Left renal pelvis (tissue), 4 donors: ENCODE data around the gene GUCD1. TPM values are rescaled to one million over a fixed set of nuclear protein-coding genes. Genes with fewer than 3 reads are reported as not detected.
"Not testable (repeated sequence)": the region's sequence is repeated elsewhere in the genome, so short reads cannot be mapped to it uniquely, and the experiment has no call there.

Experiments
- DNase-seq, 4 donors: peaks; one replicate each; pipeline ENCODE4 v3.0.0-alpha.2; 2013; ENCODE audit warnings: low read depth in 4 of 4, low spot score in 3 of 4
- polyA plus RNA-seq, 4 donors: library from polyadenylated mRNA; unstranded; fragments of 120-200 nt; gene quantifications; one replicate each; pipeline ENCODE4 v1.2.1, GENCODE V29; 2013; ENCODE audit not compliant: insufficient read length in 4 of 4

Gene GUCD1
- polyA plus RNA-seq = 10 to 100 TPM; 65.6 to 87.6 (median 81.9) TPM

DNA sequence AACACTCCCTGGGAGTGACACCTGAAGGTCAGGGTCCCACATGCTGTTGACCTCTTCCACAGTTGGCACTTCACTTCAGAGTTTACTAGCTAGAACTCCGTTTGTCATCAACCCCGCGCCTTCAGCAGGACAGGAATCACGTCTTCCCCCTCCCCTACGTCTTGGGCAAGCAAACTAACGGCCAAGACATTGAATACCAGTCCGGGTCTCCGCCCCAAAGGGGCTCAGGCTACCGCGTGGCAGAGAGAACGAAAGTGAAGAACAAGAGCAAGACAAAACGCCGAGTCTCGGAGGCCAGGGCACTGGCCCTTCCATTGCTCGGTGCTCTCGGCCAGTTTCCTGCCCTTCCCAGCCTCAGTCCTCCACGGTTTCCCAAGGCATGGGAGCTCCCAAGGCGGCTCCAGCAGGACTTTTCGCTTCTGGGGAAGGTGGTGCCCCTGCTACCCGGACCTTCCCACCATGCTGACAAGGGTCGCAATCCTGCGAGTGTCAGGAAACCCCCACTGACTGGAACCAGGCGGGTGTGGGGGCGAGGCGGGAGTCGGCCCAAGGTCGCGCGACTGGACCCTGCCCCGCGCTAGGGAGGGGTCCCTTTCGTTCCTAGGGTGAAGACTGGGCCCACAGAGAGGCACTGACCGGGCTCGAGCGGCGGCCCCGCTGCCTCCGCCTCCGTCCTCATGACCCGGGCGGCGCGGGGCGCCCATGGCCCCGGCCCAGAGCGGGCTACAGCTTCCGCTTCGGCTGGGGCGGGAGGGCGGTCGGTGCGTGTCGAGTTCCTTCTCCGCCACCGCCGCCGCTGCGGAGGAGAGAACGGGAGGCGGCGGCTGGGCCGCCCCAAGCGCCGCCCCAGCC lies at the start of gene GUCD1:
Gene GUCD1, minus strand, starts transcription at position 826 of the 852 bp plus-strand sequence. Its CDS starts 147 bp downstream, at position 679.
- peak in 3 of 4 donors; percentile 5 to 24 (median 22) for DNase-seq

GRCh38 chr22:24603770-24604629 lies 49.1 kb upstream of the GUCD1 start:
- not testable (repeated sequence) for DNase-seq

- not testable (repeated sequence) for DNase-seq
Observed at GRCh38 chr22:24602847-24603769, 48.2 kb upstream of the GUCD1 start, which contains the start of gene GGT1. Gene GGT1 (plus strand): TSS chr22:24603193. CDS start chr22:24611082, 7,889 bp downstream.

- DNase-seq = not testable (repeated sequence)
Observed at GRCh38 chr22:24602105-24602749, 47.3 kb upstream of the GUCD1 start.

DNA sequence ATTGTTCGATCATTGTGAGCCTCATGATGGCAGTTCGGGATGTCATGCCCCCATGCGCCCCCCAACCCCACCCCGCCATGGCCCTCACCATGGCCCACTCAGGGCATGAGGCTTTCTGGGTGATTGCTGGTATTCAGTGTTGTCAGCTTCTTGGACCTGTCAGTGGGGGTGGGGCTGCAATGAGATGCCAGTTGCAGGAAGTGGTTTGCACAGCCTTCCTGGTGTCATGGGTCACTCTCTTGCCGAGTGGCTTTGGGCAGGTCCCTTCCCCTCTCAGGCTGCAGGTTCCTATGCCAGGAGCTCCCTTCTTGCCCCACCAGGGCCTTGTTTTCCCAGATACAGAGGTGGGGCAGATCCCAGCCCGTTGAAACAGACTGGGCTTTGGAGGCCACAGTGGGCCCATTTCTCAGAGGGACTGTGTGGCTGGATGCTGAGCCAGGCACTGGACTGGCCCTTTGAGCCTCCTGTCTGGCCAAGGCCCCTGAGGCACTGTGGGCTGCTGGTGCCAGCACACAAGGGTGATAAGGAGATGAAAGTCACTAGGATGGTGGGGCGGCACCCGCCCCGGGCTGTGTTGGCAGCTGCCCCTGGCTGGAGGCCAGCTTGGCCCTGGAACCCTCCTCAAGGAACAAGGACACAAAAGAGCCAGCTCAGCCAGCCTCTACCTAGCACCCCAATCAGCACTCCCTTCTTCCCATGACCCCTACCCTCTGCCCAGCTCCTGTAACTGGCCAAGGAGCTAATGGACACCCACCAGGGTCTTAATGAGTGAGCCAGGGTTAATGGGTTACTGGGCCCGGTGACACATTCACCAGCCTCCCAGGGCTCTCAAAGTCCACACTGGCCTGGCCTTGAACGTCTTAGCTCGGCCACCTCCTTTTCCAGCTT lies 46.5 kb upstream of the GUCD1 start:
- DNase-seq = no peak

- not testable (repeated sequence) for DNase-seq
Observed at GRCh38 chr22:24599958-24600715, 45.2 kb upstream of the GUCD1 start.

DNA sequence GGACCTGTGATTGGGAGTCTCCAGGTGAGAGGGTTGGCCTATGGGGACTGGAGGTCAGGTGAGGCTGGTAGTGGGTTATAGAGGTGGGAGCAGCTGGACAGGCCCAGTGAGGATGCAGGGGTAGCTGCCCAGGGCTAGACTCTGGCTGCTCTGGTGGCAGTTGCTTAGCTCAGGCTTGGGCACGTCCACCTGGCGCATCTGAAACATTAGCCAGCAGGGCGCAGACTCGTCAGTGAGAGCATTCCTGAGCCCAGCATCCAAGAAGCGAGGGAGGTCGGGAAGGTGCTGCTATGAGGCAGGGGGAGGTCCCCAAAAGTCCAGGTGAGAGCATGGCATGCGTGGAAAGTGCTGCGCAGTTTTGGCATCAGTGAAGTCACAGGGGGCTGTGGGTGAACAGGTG lies 44.6 kb upstream of the GUCD1 start:
- no peak for DNase-seq

- DNase-seq = not testable (repeated sequence)
Observed at GRCh38 chr22:24597076-24597475, 42.1 kb upstream of the GUCD1 start.

DNA sequence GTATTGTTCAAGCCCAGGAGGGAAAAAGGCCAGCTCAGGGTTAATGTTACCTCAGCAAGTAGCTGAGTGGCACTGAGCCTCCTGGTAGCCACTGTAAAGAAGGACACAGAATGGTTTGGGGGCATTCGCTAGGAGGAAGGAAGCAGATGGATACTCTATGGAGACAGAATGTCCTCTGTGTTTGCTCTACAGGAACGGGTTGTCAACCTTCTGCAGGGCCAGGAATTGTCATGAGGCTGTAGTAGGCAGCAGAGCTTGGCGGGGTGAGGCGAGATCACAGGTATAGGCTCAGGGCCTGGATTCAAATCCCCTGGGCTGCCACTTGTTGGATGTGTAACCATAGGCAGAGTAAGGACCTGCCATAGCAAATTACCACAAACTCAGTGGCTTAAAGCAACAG lies 40.9 kb upstream of the GUCD1 start:
- no peak for DNase-seq

- no peak for DNase-seq
Observed at GRCh38 chr22:24595228-24595627, 40.3 kb upstream of the GUCD1 start.

GRCh38 chr22:24594569-24595120 lies 39.7 kb upstream of the GUCD1 start:
- no peak for DNase-seq

DNA sequence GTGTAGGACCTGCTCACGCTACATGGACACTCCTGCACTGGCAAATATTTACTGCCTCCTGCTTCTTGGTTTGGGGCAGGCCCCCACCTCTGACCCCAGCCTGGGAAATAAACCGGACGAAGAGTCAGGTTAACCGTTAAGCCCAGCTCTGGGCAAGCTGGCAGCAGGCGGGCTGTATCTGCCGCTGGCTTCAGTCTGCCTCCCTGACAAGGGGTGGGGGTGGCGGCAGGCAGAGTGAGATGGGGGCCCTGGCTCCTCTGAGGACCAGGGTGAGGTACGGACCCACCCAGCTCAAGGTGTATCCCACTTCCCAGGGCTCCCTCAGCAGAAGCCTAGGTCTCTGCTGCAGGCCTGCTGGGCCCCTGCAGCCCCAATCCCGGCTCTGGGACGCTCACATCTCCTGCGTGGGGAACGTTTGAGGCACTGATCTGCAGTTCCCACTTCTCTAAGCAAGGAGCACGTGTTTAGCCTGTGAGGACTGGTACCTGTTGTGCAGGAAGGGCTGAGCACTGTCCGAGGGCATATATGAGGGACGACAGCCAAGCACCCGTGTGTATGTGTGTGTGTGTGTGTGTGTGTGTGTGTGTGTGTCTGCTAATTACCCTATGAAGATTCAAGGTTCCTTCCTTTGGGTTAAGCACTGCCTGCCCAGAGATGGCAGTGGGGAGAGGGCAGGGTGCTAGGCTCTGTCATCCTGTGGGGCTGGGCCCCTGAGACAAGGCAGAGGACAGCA lies 39.1 kb upstream of the GUCD1 start:
- no peak for DNase-seq

GRCh38 chr22:24593559-24593835 lies 38.6 kb upstream of the GUCD1 start:
- not testable (repeated sequence) for DNase-seq

DNA sequence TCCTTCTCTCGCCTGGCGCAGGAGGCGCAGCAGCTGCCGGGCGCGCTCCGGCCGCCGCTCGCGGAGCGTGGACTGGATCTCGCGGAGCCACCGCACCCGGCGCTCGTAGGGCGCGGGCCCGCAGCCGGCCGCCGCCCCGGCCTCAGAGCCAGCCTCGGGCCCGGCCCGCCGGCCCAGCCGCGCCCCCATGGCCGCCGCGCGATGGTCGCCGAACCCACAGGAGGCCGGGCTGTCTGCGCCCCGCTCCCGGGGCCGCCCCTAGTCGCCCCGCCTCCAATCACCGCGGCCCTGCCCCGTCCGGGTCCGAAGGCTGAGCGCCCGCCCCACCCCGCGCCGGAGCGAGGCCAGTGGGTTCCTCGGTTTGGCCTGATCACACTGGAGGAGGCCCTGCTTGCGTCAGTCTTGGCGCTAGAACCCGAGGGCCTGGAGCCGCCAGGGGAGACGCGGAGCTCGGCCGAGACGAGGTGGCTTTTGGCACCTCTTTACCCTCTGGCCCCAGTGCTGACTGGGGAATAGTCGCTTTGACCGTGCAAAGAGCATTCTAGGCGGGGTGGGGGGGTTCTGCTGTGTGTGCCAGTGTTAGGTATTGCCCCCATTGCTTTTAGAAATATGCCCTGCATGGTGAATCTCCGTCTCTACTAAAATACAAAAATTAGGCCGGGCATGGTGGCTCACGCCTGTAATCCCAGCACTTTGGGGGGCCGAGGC lies 38.1 kb upstream of the GUCD1 start, which contains the start of gene LRRC75B:
Gene LRRC75B, minus strand, starts transcription at position 223 of the 708 bp plus-strand sequence. Its CDS starts 34 bp downstream, at position 189.
- peak in 3 of 4 donors; percentile 65 to 70 (median 66) for DNase-seq

DNA sequence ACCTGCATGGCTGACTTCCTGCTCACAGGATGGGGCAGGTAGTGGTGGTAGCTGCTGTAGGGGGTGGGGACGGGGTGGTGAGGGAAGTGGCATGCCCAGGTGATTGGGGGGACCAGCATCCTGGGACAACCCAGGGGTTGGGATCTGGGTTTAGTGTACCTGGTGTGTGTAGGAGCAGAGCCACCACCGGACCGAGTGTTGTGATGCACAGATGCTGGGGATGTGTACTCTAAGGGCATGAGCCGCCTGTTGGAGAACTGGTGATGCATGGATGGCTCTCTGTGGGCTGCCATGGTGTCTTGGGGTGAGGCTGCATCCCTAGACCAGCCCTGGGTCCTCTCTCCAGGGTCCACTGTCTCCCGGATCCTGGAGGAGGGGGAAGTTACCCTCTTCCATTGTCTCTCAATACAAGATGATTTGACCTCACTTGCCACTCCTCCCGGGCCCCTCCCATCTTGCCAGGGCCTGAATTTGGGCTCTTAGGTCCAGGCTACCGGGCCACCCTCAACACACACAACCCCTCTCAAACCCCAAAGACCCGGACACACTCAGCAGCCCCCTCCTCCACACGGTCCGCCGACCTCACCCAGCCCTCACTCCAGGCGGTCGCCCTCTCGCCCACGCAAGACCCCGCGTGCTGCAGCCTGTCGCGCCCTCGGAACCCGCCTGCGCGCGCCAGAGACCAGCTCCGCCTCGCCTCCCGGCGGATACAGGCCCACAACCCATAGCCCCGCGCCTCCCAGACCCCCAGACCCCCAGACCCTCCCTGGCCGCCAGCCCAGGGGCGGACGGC lies 37.3 kb upstream of the GUCD1 start:
- DNase-seq = no peak
